H1 (cell line): ENCODE results near the gene LMO2. TPM values are rescaled to one million over a fixed set of nuclear protein-coding genes. Genes with fewer than 3 reads are reported as not detected.

ENCODE experiments used
- CTCF ChIA-PET: fragments of 300-600 bp; sonication (Branson Sonifier 250); formaldehyde crosslinking; loops from one replicate; lab custom pipeline; 2021; ENCODE audit not compliant: partially characterized antibody; lab: Charles Lee
- POLR2A ChIA-PET: fragments of 300-600 bp; sonication (Branson Sonifier 250); formaldehyde crosslinking; loops from one replicate; lab custom pipeline; 2021; ENCODE audit warnings: inconsistent platforms; ENCODE audit not compliant: partially characterized antibody; lab: Charles Lee
- DNase-seq, 2 experiments: peaks; one replicate each; pipeline versions ENCODE4 v3.0.0 to v3.0.0-alpha.2; 2010 to 2022; ENCODE audit warnings: low spot score in 2 of 2, low read depth in 1 of 2, mixed read lengths in 1 of 2
- FAIRE-seq: peaks from 2 replicates; lab custom pipeline; 2011; peaks lifted over from hg19 to GRCh38; lab: Jason Lieb, UNC
- H2AFZ ChIP-seq: 2 replicates; pipeline ENCODE4 v1.8.1; 2012; ENCODE audit warnings: low read length, inconsistent platforms
- H2AK5ac ChIP-seq: 2 replicates; pipeline ENCODE4 v1.6.1; 2013; ENCODE audit warnings: low read depth, low read length
- H2BK120ac ChIP-seq: replicated peaks from 2 replicates; pipeline ENCODE3; 2013; ENCODE audit warnings: low read depth, low read length, inconsistent platforms
- H2BK12ac ChIP-seq: 2 replicates; pipeline ENCODE4 v1.6.1; 2013; ENCODE audit warnings: low read depth, low read length
- H2BK15ac ChIP-seq: 2 replicates; pipeline ENCODE4 v1.6.1; 2013; ENCODE audit warnings: low read length
- H2BK20ac ChIP-seq: 2 replicates; pipeline ENCODE4 v1.6.1; 2013; ENCODE audit warnings: low read length
- H2BK5ac ChIP-seq: 2 replicates; pipeline ENCODE4 v1.6.1; 2013; ENCODE audit warnings: low read depth, low read length
- H3K14ac ChIP-seq: 2 replicates; pipeline ENCODE4 v1.6.1; 2013; ENCODE audit warnings: inconsistent platforms; ENCODE audit not compliant: insufficient read length
- H3K18ac ChIP-seq: 2 replicates; pipeline ENCODE4 v1.6.1; 2013; ENCODE audit warnings: low read length; ENCODE audit errors: extremely low read depth
- H3K23ac ChIP-seq: 2 replicates; pipeline ENCODE4 v1.6.1; 2013; ENCODE audit warnings: inconsistent platforms; ENCODE audit not compliant: insufficient read length
- H3K23me2 ChIP-seq: 2 replicates; pipeline ENCODE4 v1.6.1; 2013; ENCODE audit warnings: low read depth, low read length
- H3K27ac ChIP-seq: 2 replicates; pipeline ENCODE4 v1.6.1; 2011; ENCODE audit warnings: low read depth, low read length, inconsistent platforms
- H3K27me3 ChIP-seq, 4 experiments: replicated peaks in 1 of 4; 1 replicate in 1 of 4; 2 replicates in 3 of 4; pipeline versions ENCODE4 v1.6.1 to v1.8.1; 2011 to 2013; ENCODE audit warnings: low read length in 3 of 4, mild to moderate bottlenecking in 3 of 4, inconsistent platforms in 2 of 4, mixed read lengths in 2 of 4, moderate library complexity in 1 of 4; ENCODE audit not compliant: control insufficient read depth in 3 of 4, insufficient read depth in 3 of 4; ENCODE audit errors: extremely low read depth in 1 of 4
- H3K36me3 ChIP-seq, 4 experiments: 2 replicates each; pipeline versions ENCODE4 v1.6.1 to v1.8.1; 2011 to 2013; ENCODE audit warnings: mild to moderate bottlenecking in 4 of 4, low read length in 3 of 4, moderate library complexity in 2 of 4, control low read depth in 1 of 4, inconsistent platforms in 1 of 4; ENCODE audit not compliant: insufficient read depth in 4 of 4, control insufficient read depth in 2 of 4
- H3K4ac ChIP-seq: replicated peaks from 2 replicates; pipeline ENCODE3; 2013; ENCODE audit warnings: low read length, low read depth, mixed read lengths, inconsistent platforms; ENCODE audit not compliant: insufficient read length
- H3K4me1 ChIP-seq, 4 experiments: replicated peaks in 1 of 4; 1 replicate in 1 of 4; 2 replicates in 3 of 4; pipeline versions ENCODE4 v1.6.1 to v1.8.1; 2011 to 2013; ENCODE audit warnings: low read length in 3 of 4, inconsistent platforms in 2 of 4, mixed read lengths in 1 of 4; ENCODE audit not compliant: insufficient read depth in 4 of 4, control insufficient read depth in 3 of 4
- H3K4me2 ChIP-seq, 2 experiments: 2 replicates each; pipeline versions ENCODE4 v1.6.1 to v1.8.1; 2011 to 2013; ENCODE audit warnings: low read depth in 2 of 2, low read length in 2 of 2, control low read depth in 1 of 2, inconsistent platforms in 1 of 2, mild to moderate bottlenecking in 1 of 2; ENCODE audit not compliant: insufficient read depth in 1 of 2
- H3K4me3 ChIP-seq, 4 experiments: fragments of 200-600, 300-600 bp in 1 of 4; sonication (generic), shearing (Covaris generic), sonication (Bioruptor Twin) in 1 of 4; 2 replicates each; pipeline versions ENCODE4 v1.5.1 to v1.8.1; 2011 to 2016; ENCODE audit warnings: low read length in 4 of 4, low read depth in 3 of 4, control low read depth in 2 of 4, inconsistent platforms in 2 of 4, mild to moderate bottlenecking in 2 of 4, mixed read lengths in 1 of 4, moderate library complexity in 1 of 4; ENCODE audit not compliant: insufficient read depth in 2 of 4; ENCODE audit errors: extremely low read depth in 1 of 4
- H3K56ac ChIP-seq: replicated peaks from 2 replicates; pipeline ENCODE3; 2013; ENCODE audit warnings: low read depth, mild to moderate bottlenecking, mixed read lengths, low read length, inconsistent platforms; ENCODE audit not compliant: insufficient read length
- H3K79me1 ChIP-seq: 2 replicates; pipeline ENCODE4 v1.6.1; 2013; ENCODE audit warnings: low read depth, low read length, control low read depth
- H3K79me2 ChIP-seq, 2 experiments: 2 replicates each; pipeline versions ENCODE4 v1.6.1 to v1.8.1; 2012 to 2013; ENCODE audit warnings: low read length in 2 of 2, mild to moderate bottlenecking in 2 of 2, inconsistent platforms in 1 of 2; ENCODE audit not compliant: insufficient read depth in 2 of 2, control insufficient read depth in 1 of 2
- H3K9ac ChIP-seq, 4 experiments: replicated peaks in 1 of 4; 1 replicate in 1 of 4; 2 replicates in 3 of 4; pipeline versions ENCODE4 v1.6.1 to v1.8.1; 2011 to 2013; ENCODE audit warnings: low read depth in 3 of 4, low read length in 3 of 4, control low read depth in 2 of 4, mild to moderate bottlenecking in 2 of 4, moderate library complexity in 2 of 4, inconsistent platforms in 1 of 4; ENCODE audit errors: extremely low read depth in 1 of 4
- H3K9me3 ChIP-seq, 2 experiments: 2 replicates each; pipeline versions ENCODE4 v1.6.1 to v1.8.1; 2012 to 2013; ENCODE audit warnings: mild to moderate bottlenecking in 2 of 2, moderate library complexity in 2 of 2, control low read depth in 1 of 2, inconsistent platforms in 1 of 2, low read depth in 1 of 2, low read length in 1 of 2, mixed read lengths in 1 of 2; ENCODE audit not compliant: insufficient read depth in 2 of 2
- H4K20me1 ChIP-seq, 2 experiments: replicated peaks in 1 of 2; 2 replicates each; pipeline versions ENCODE3 to v1.8.1; 2011 to 2013; ENCODE audit warnings: inconsistent platforms in 2 of 2, low read length in 2 of 2, mild to moderate bottlenecking in 1 of 2; ENCODE audit not compliant: insufficient read depth in 2 of 2, control insufficient read depth in 1 of 2
- H4K5ac ChIP-seq: 2 replicates; pipeline ENCODE4 v1.6.1; 2013; ENCODE audit warnings: low read length, low read depth, mixed read lengths, inconsistent platforms; ENCODE audit not compliant: insufficient read length
- H4K8ac ChIP-seq: 2 replicates; pipeline ENCODE4 v1.8.0; 2013; ENCODE audit warnings: mild to moderate bottlenecking, moderate library complexity, low read length, inconsistent platforms; ENCODE audit not compliant: insufficient read depth; ENCODE audit errors: extremely low read depth
- H4K91ac ChIP-seq: replicated peaks from 2 replicates; pipeline ENCODE3; 2013; ENCODE audit warnings: low read length, mixed read lengths, inconsistent platforms; ENCODE audit not compliant: insufficient read length
- BACH1 ChIP-seq: IDR thresholded peaks from 2 replicates; pipeline ENCODE4 v1.6.1; 2012; ENCODE audit warnings: low read length, improper control_type of control experiment
- BCL11A ChIP-seq, 2 experiments: IDR thresholded peaks; one replicate each; pipeline ENCODE4 v1.6.1; 2011; ENCODE audit warnings: low read depth in 2 of 2, low read length in 2 of 2, mild to moderate bottlenecking in 2 of 2
- CBX5 ChIP-seq: fragments of 300-800, 300-1000 bp; sonication (generic); IDR thresholded peaks from 2 replicates; pipeline ENCODE4 v1.7.1; 2016; ENCODE audit warnings: antibody characterized with exemption, low read length, low read depth
- CHD2 ChIP-seq: IDR thresholded peaks from 2 replicates; pipeline ENCODE4 v1.6.1; 2012; ENCODE audit warnings: low read length, improper control_type of control experiment
- CREB1 ChIP-seq: IDR thresholded peaks from 2 replicates; pipeline ENCODE4 v1.6.1; 2012; ENCODE audit warnings: inconsistent platforms
- CTCF ChIP-seq, 3 experiments: IDR thresholded peaks; 1 replicate in 2 of 3; 2 replicates in 1 of 3; pipeline versions ENCODE4 v1.5.1 to v1.6.1; 2011; ENCODE audit warnings: low read length in 3 of 3, mild to moderate bottlenecking in 3 of 3, inconsistent platforms in 2 of 3, low read depth in 1 of 3, moderate library complexity in 1 of 3; ENCODE audit not compliant: insufficient read depth in 1 of 3; ENCODE audit errors: control extremely low read depth in 1 of 3
- FOSL1 ChIP-seq: IDR thresholded peaks from 2 replicates; pipeline ENCODE4 v1.6.1; 2011; ENCODE audit warnings: mild to moderate bottlenecking, low read depth, low read length, moderate library complexity; ENCODE audit not compliant: insufficient read depth
- MAFK ChIP-seq: IDR thresholded peaks from 2 replicates; pipeline ENCODE4 v1.6.1; 2012; ENCODE audit warnings: low read depth, mild to moderate bottlenecking, improper control_type of control experiment, low read length
- RNF2 ChIP-seq: fragments of 200-900, 300-1000 bp; sonication (generic); IDR thresholded peaks from 2 replicates; pipeline ENCODE4 v1.7.1; 2016; ENCODE audit warnings: borderline replicate concordance, low read depth, mild to moderate bottlenecking, antibody characterized with exemption, low read length; ENCODE audit not compliant: poor library complexity, severe bottlenecking; ENCODE audit errors: missing control alignments
- SIX5 ChIP-seq: IDR thresholded peaks from 2 replicates; pipeline ENCODE4 v1.6.1; 2011; ENCODE audit warnings: mild to moderate bottlenecking, low read depth, low read length
- SRF ChIP-seq: IDR thresholded peaks from 2 replicates; pipeline ENCODE4 v1.6.1; 2011; ENCODE audit warnings: mild to moderate bottlenecking, low read depth, low read length, moderate library complexity
- TAF1 ChIP-seq: IDR thresholded peaks from 2 replicates; pipeline ENCODE4 v1.6.1; 2011; ENCODE audit warnings: mild to moderate bottlenecking, low read depth, low read length
- YY1 ChIP-seq: IDR thresholded peaks from 2 replicates; pipeline ENCODE4 v1.6.1; 2011; ENCODE audit warnings: low read depth, mild to moderate bottlenecking, low read length
- WGBS, 2 experiments: shearing (Covaris generic) in 1 of 2; methylation state at CpG; one replicate each; pipeline versions ENCODE4 v1.1.6 to v1.1.7; 2013 to 2015; ENCODE audit warnings: low lambda C conversion rate in 2 of 2, mixed read lengths in 2 of 2, inconsistent platforms in 1 of 2, low coverage in 1 of 2, missing lambda C conversion rate in 1 of 2; ENCODE audit not compliant: insufficient replicate concordance in 2 of 2, insufficient coverage in 1 of 2, insufficient read length in 1 of 2; ENCODE audit errors: extremely low coverage in 1 of 2, missing lambda C conversion rate in 1 of 2; 5-methylcytosine and 5-hydroxymethylcytosine counted together
- polyA plus RNA-seq, 7 experiments: library from polyadenylated mRNA; depleted of rRNA in 3 of 7; stranded (reverse) in 5 of 7; unstranded in 2 of 7; fragments of >200 nt in 5 of 7; fragments of 200-250 nt in 2 of 7; gene quantifications; 1 replicate in 5 of 7; 2 replicates in 1 of 7; 4 replicates in 1 of 7; pipeline versions ENCODE4 v1.2.1 to v1.2.3, GENCODE V29; 2011 to 2013; ENCODE audit warnings: missing spikeins in 2 of 7, mixed read lengths in 2 of 7
- total RNA-seq: library from RNA; stranded (reverse); fragmentation: NEBNext Ultra II Directional; extraction: Animal tissue kit (Norgen Biotek cat#: 25700); gene quantifications from 2 replicates; pipeline ENCODE4 v1.2.1, GENCODE V29; 2021

The LMO2 gene
- total and polyA plus RNA-seq, 2 of the 8 experiments (the other 6 are each of a cell fraction or from before 2014, with no cell fraction given): 1.6 to 2.7 TPM

GRCh38 chr11:33932721-33933120 lies 40.8 kb upstream of the LMO2 start:
- Histone ChIP-seq H3K27me3 (no peaks in the 10 kb centered on the region), H3K14ac (no peak overlapping the region), H4K8ac (no peak overlapping the region), H3K27ac (no peak overlapping the region), H2AK5ac (no peak overlapping the region), H3K18ac (no peak overlapping the region), H4K20me1 (no peaks in the 10 kb centered on the region), H3K4ac (no peak overlapping the region), H3K79me1 (no peaks in the 10 kb centered on the region), H3K4me1 (peaks cover 0 to 9% (median 4%) of the 10 kb centered on the region in 4 experiments; a peak in 2 of 7 replicates), H3K4me3 (no peak overlapping the region), H2BK5ac (no peak overlapping the region), H3K9me3 (no peaks in the 10 kb centered on the region), H3K9ac (no peak overlapping the region), H2BK120ac (no peak overlapping the region), H3K36me3 (no peaks in the 10 kb centered on the region), H4K91ac (no peak overlapping the region), H4K5ac (no peak overlapping the region), H3K4me2 (no peak overlapping the region), H3K79me2 (no peaks in the 10 kb centered on the region), H3K23ac (no peak overlapping the region), H2AFZ (no peak overlapping the region), H3K56ac (no peak overlapping the region), H2BK12ac (no peak overlapping the region), H2BK20ac (no peak overlapping the region), H3K23me2 (no peaks in the 10 kb centered on the region), H2BK15ac (no peak overlapping the region)
- POLR2A ChIA-PET: no interaction called here
- DNase-seq (no peak), FAIRE-seq (no peak)
- 93% methylated on average over 5 of the region's 5 CpGs; no CpG with 5 or more reads in 1 of the 2 experiments for WGBS, 2 experiments
- CTCF ChIA-PET: interaction anchor here (1.3 kb wide), 1 partner anchor 8 kb away, joined by 3 read pairs; no protein-coding TSS in a partner anchor
- TF ChIP-seq RNF2 (no peak), YY1 (no peak), CTCF (IDR thresholded peaks at IDR 0.05; ENCODE audit: control extremely low read depth in 1 of 3, insufficient read depth in 1 of 3, low read depth in 1 of 3, low read length in 3 of 3) (no peak), TAF1 (no peak), SIX5 (no peak), BCL11A (IDR thresholded peaks at IDR 0.05; ENCODE audit: low read depth in 2 of 2, low read length in 2 of 2) (no peak), BACH1 (no peak), CBX5 (no peak), CREB1 (no peak), SRF (no peak), CHD2 (no peak), MAFK (no peak), FOSL1 (no peak)
